Omental fat pad (tissue), 4 donors: ENCODE results near the gene OSCAR. TPM values are rescaled to one million over a fixed set of nuclear protein-coding genes. Genes with fewer than 3 reads are reported as not detected.

ENCODE experiments used
- ATAC-seq: fragments of 150-250 bp; one replicate; pipeline ENCODE4 v1.9.1; 2016; ENCODE audit warnings: mild to moderate bottlenecking, moderate library complexity; ENCODE audit not compliant: low FRiP score
- DNase-seq: peaks from one replicate; pipeline ENCODE4 v3.0.0-alpha.2; 2019; ENCODE audit warnings: low spot score
- CTCF ChIP-seq, 3 donors: fragments of 450-650 bp; IDR thresholded peaks; one replicate each; pipeline ENCODE4 v1.5.1; 2016 to 2017; ENCODE audit warnings: antibody characterized with exemption in 3 of 3, mild to moderate bottlenecking in 3 of 3, moderate library complexity in 2 of 3
- total RNA-seq, 4 donors: library from RNA; depleted of rRNA; stranded (reverse); fragments of >200 nt; gene quantifications; one replicate each; pipeline ENCODE4 v1.1.0, GENCODE V29; 2016

Gene OSCAR
- total RNA-seq, 4 donors from 2014 or later, result 1.3 to 8.3 (median 5.5) TPM

- TF ChIP-seq CTCF (IDR thresholded peaks at IDR 0.05), result no peak
- DNase-seq (no peak), ATAC-seq (no peak)
These were observed 54.8 kb downstream of the OSCAR start for GRCh38 chr19:54045771-54046170.

Other genes starting within 250 kb of the OSCAR start
- 100 to 1,000 TPM in 2 of 4 donors, 10 to 100 TPM in 2; 50.6 to 346 (median 97.8) TPM for gene MYADM, start 232.9 kb downstream of the OSCAR start, total RNA-seq
- gene PRKCG, start 218.6 kb downstream of the OSCAR start, total RNA-seq, result not detected
- gene CACNG7, start 191.5 kb downstream of the OSCAR start, total RNA-seq, result not detected
- gene CACNG8, start 137.9 kb downstream of the OSCAR start, total RNA-seq, result not detected
- gene CACNG6, start 109.2 kb downstream of the OSCAR start, total RNA-seq, result not detected
- gene VSTM1, start 36.9 kb downstream of the OSCAR start, total RNA-seq, result not detected
- not detected for gene TARM1, start 19.4 kb downstream of the OSCAR start, total RNA-seq
- 10 to 100 TPM in 3 of 4 donors, 1 to 10 TPM in 1; 7.1 to 33.0 (median 28.6) TPM for gene NDUFA3, start 2.1 kb upstream of the OSCAR start, total RNA-seq
- gene TFPT, start 14.9 kb upstream of the OSCAR start, total RNA-seq, result 10 to 100 TPM in 3 of 4 donors, 1 to 10 TPM in 1; 9.7 to 19.9 (median 15.6) TPM
- 10 to 100 TPM; 33.8 to 50.1 (median 39.7) TPM for gene PRPF31, start 15.0 kb upstream of the OSCAR start, total RNA-seq
- gene CNOT3, start 37.0 kb upstream of the OSCAR start, total RNA-seq, result 10 to 100 TPM; 13.4 to 24.4 (median 19.0) TPM
- 10 to 100 TPM in 1 of 4 donors, 1 to 10 TPM in 3; 5.3 to 12.3 (median 7.4) TPM for gene LENG1, start 58.9 kb upstream of the OSCAR start, total RNA-seq
- 1 to 10 TPM in 3 of 4 donors, not detected in 1; 1.2 to 4.1 (median 1.6) TPM for gene TMC4, start 72.4 kb upstream of the OSCAR start, total RNA-seq
- 10 to 100 TPM; 21.0 to 72.4 (median 32.7) TPM for gene MBOAT7, start 88.8 kb upstream of the OSCAR start, total RNA-seq
- 10 to 100 TPM; 36.1 to 49.3 (median 40.3) TPM for gene TSEN34, start 90.5 kb upstream of the OSCAR start, total RNA-seq
- 1,000 to 10,000 TPM; 1,567 to 2,105 (median 1,838) TPM for gene RPS9, start 100.1 kb upstream of the OSCAR start, total RNA-seq
- gene LILRB3, start 122.2 kb upstream of the OSCAR start, total RNA-seq, result 100 to 1,000 TPM in 1 of 4 donors, 10 to 100 TPM in 3; 11.7 to 135 (median 71.5) TPM
- 10 to 100 TPM in 1 of 4 donors, 1 to 10 TPM in 3; 2.1 to 13.6 (median 7.3) TPM for gene LILRA6, start 142.0 kb upstream of the OSCAR start, total RNA-seq
- gene LILRB5, start 156.5 kb upstream of the OSCAR start, total RNA-seq, result 10 to 100 TPM; 24.0 to 75.5 (median 39.4) TPM
- 10 to 100 TPM in 2 of 4 donors, 1 to 10 TPM in 2; 3.5 to 15.4 (median 10.1) TPM for gene LILRB2, start 180.3 kb upstream of the OSCAR start, total RNA-seq
- gene LILRA5, start 212.4 kb upstream of the OSCAR start, total RNA-seq, result 10 to 100 TPM in 1 of 4 donors, 1 to 10 TPM in 3; 3.7 to 13.2 (median 7.8) TPM
- gene LILRA4, start 238.4 kb upstream of the OSCAR start, total RNA-seq, result under 1 TPM in 1 of 4 donors, not detected in 3; 0.56 TPM